Tibial nerve (tissue), 3 donors: ENCODE measurements around the gene CYP26B1.

ENCODE experiments used
- POLR2A ChIP-seq, 2 donors: fragments of 450-650 bp; IDR thresholded peaks; one replicate each; pipeline ENCODE4 v1.6.1; 2017; ENCODE audit warnings: antibody characterized with exemption in 2 of 2, mild to moderate bottlenecking in 2 of 2, moderate library complexity in 2 of 2
- TF ChIP-seq, protein P1 (sequence below), 5 experiments: fragments of 200-600 bp in 3 of 5; fragments of 450-650 bp in 2 of 5; sonication (generic) in 3 of 5; IDR thresholded peaks; one replicate each; pipeline ENCODE4 v1.5.1; 2016 to 2019; ENCODE audit warnings: antibody characterized with exemption in 5 of 5, mild to moderate bottlenecking in 3 of 5, moderate library complexity in 2 of 5

DNA sequence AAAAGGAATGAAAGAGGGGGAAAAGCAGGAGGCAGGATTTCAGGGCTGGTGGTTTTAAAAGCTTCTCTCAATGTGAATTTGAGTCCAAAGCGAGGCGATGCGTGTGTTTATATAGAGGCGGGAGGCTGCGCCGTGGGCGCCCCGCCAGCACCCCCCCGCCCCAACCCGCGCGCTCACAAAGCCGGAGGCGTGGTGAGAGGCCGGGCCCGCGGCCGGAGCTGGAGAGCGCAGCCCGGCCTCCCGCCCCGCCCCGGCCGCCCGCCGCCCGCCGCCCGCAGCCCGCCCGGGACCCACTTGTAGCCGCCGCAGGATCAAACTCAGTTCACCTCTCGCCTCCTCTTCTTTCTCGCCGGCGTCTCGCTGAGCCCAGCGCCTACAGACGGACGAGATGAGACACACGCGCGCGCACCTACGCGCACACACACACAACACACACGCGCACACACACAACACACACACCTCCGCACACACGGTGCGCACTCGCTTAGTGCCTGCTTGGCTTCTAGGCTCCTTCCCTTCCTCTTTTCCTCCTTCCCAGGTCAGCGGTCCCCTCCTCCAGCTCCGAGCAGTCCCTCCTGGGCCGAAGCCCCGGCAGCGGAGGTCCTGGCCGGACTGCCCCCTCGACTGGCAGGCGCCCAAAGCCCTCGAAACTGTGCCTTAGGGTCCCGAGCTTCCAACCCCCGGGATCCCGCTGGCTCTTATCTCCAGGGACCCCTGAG lies 1.3 kb upstream of the CYP26B1 start:
- TF ChIP-seq, protein P1, sequence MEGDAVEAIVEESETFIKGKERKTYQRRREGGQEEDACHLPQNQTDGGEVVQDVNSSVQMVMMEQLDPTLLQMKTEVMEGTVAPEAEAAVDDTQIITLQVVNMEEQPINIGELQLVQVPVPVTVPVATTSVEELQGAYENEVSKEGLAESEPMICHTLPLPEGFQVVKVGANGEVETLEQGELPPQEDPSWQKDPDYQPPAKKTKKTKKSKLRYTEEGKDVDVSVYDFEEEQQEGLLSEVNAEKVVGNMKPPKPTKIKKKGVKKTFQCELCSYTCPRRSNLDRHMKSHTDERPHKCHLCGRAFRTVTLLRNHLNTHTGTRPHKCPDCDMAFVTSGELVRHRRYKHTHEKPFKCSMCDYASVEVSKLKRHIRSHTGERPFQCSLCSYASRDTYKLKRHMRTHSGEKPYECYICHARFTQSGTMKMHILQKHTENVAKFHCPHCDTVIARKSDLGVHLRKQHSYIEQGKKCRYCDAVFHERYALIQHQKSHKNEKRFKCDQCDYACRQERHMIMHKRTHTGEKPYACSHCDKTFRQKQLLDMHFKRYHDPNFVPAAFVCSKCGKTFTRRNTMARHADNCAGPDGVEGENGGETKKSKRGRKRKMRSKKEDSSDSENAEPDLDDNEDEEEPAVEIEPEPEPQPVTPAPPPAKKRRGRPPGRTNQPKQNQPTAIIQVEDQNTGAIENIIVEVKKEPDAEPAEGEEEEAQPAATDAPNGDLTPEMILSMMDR (IDR thresholded peaks at IDR 0.05), result no peak
- TF ChIP-seq POLR2A (IDR thresholded peaks at IDR 0.05), result no peak
